OCI-LY7 (cell line): Measurements from ENCODE around the gene CCDC192. TPM values are rescaled to one million over a fixed set of nuclear protein-coding genes. Genes with fewer than 3 reads are reported as not detected.

Experiments used
- BruUV-seq: library from RNA; stranded (reverse); fragments of 400-500 nt; replicated peaks from 2 replicates; lab custom pipeline; 2021; lab: Mats Ljungman, UMichigan
- CTCF ChIA-PET: fragments of 300-600 bp; sonication (Branson Sonifier 250); formaldehyde crosslinking; loops from one replicate; lab custom pipeline; 2022; ENCODE audit warnings: antibody characterized with exemption; ENCODE audit not compliant: unreplicated experiment; lab: Charles Lee
- POLR2A ChIA-PET: fragments of 300-600 bp; sonication (Branson Sonifier 250); formaldehyde crosslinking; loops from one replicate; lab custom pipeline; 2022; ENCODE audit warnings: antibody characterized with exemption; lab: Charles Lee
- DNase-seq: peaks from one replicate; pipeline ENCODE4 v3.0.0-alpha.2; 2015; ENCODE audit warnings: low spot score
- H2AFZ ChIP-seq: fragments of 200-600 bp; sonication (generic), shearing (Covaris generic); 2 replicates; pipeline ENCODE4 v1.6.1; 2014; ENCODE audit warnings: mild to moderate bottlenecking, antibody characterized with exemption, low read length, moderate library complexity
- H3K27ac ChIP-seq: fragments of 200-600 bp; sonication (generic); 2 replicates; pipeline ENCODE4 v1.5.1; 2014; ENCODE audit warnings: mixed run types, low read depth, mild to moderate bottlenecking, moderate library complexity, low read length, inconsistent platforms; ENCODE audit not compliant: poor library complexity, severe bottlenecking
- H3K36me3 ChIP-seq: fragments of 200-600 bp; sonication (generic); 2 replicates; pipeline ENCODE4 v1.6.1; 2014; ENCODE audit warnings: mild to moderate bottlenecking, antibody characterized with exemption, low read length, moderate library complexity, mixed read lengths; ENCODE audit not compliant: insufficient read depth
- H3K4me1 ChIP-seq: fragments of 200-600 bp; sonication (generic); 2 replicates; pipeline ENCODE4 v1.5.1; 2014; ENCODE audit warnings: mild to moderate bottlenecking, low read length; ENCODE audit not compliant: insufficient read depth, poor library complexity, severe bottlenecking
- H3K4me2 ChIP-seq: fragments of 200-600 bp; sonication (generic); 2 replicates; pipeline ENCODE4 v1.6.1; 2014; ENCODE audit warnings: mild to moderate bottlenecking, low read length
- H3K4me3 ChIP-seq: fragments of 200-600 bp; sonication (generic); 2 replicates; pipeline ENCODE4 v1.5.1; 2014; ENCODE audit warnings: mild to moderate bottlenecking, low read depth, low read length; ENCODE audit not compliant: poor library complexity, severe bottlenecking
- H3K79me2 ChIP-seq: fragments of 200-600 bp; sonication (generic); 2 replicates; pipeline ENCODE4 v1.6.1; 2016; ENCODE audit warnings: low read depth, mild to moderate bottlenecking, low read length, moderate library complexity, mixed read lengths; ENCODE audit not compliant: insufficient read depth
- H3K9me2 ChIP-seq: fragments of 200-600 bp; sonication (generic); 2 replicates; pipeline ENCODE4 v1.6.1; 2016; ENCODE audit warnings: mild to moderate bottlenecking, low read length, mixed read lengths; ENCODE audit not compliant: insufficient read depth
- H3K9me3 ChIP-seq: fragments of 200-600 bp; sonication (generic); 2 replicates; pipeline ENCODE4 v1.6.1; 2014; ENCODE audit warnings: mild to moderate bottlenecking, mixed run types, low read length, mixed read lengths
- H4K20me1 ChIP-seq: fragments of 200-600 bp; sonication (generic); 2 replicates; pipeline ENCODE4 v1.6.1; 2014; ENCODE audit warnings: mild to moderate bottlenecking, antibody characterized with exemption, low read length, moderate library complexity, mixed read lengths; ENCODE audit not compliant: insufficient read depth
- CTCF ChIP-seq: fragments of 200-600 bp; sonication (generic); conservative IDR thresholded peaks from 2 replicates; pipeline ENCODE4 v1.5.1; 2014; ENCODE audit warnings: mild to moderate bottlenecking, antibody characterized with exemption, low read length, moderate library complexity, mixed read lengths
- EZH2phosphoT487 ChIP-seq: fragments of 200-600 bp; sonication (generic); IDR thresholded peaks from 2 replicates; pipeline ENCODE4 v1.6.1; 2018; ENCODE audit warnings: low read depth, borderline replicate concordance, mild to moderate bottlenecking, mixed run types, antibody characterized with exemption, low read length, moderate library complexity, mixed read lengths
- intact Hi-C: fragments of 100-400 bp; cut with micrococcal nuclease; formaldehyde crosslinking; loops from one replicate; pipeline ENCODE4 v1.10.0; 2022; ENCODE audit not compliant: unreplicated experiment
- total RNA-seq, 2 experiments: library from RNA; depleted of rRNA in 1 of 2; stranded (reverse); fragments of >200 nt in 1 of 2; shearing (Covaris generic) in 1 of 2; gene quantifications; 2 replicates each; pipeline ENCODE4 v1.2.3, GENCODE V29; 2014 to 2022

CCDC192 gene
- total RNA-seq, 2 experiments from 2014 or later, result not detected

- TF ChIP-seq EZH2phosphoT487 (no peak), CTCF (no peak)
- no peak overlapping the region for H3K27ac ChIP-seq
- ChIA-PET POLR2A (no interaction called here), CTCF (no interaction called here)
- no peaks in the 10 kb centered on the region for H3K9me2 ChIP-seq
- DNase-seq, result no peak
- no peak overlapping the region for H3K4me3 ChIP-seq
- no TSS peak for BruUV-seq
- no peaks in the 10 kb centered on the region for H3K36me3 ChIP-seq
- no peaks in the 10 kb centered on the region for H4K20me1 ChIP-seq
- H3K4me1 ChIP-seq, result no peaks in the 10 kb centered on the region
- no peaks in the 10 kb centered on the region for H3K79me2 ChIP-seq
- H3K4me2 ChIP-seq, result no peak overlapping the region
- no peak overlapping the region for H2AFZ ChIP-seq
- intact Hi-C loops, result no loop called here
- no peaks in the 10 kb centered on the region for H3K9me3 ChIP-seq
These were observed 117.8 kb downstream of the CCDC192 start for GRCh38 chr5:127820910-127821553.

GRCh38 chr5:127821896-127822295 is 118.7 kb downstream of the CCDC192 start:
- no TSS peak for BruUV-seq
- no peaks in the 10 kb centered on the region for H3K36me3 ChIP-seq
- no peak for DNase-seq
- H3K27ac ChIP-seq, result no peak overlapping the region
- H3K4me2 ChIP-seq, result no peak overlapping the region
- TF ChIP-seq CTCF (no peak), EZH2phosphoT487 (no peak)
- no peaks in the 10 kb centered on the region for H3K9me2 ChIP-seq
- H3K4me1 ChIP-seq, result no peaks in the 10 kb centered on the region
- no peak overlapping the region for H3K4me3 ChIP-seq
- ChIA-PET POLR2A (no interaction called here), CTCF (no interaction called here)
- no peaks in the 10 kb centered on the region for H4K20me1 ChIP-seq
- intact Hi-C loops, result no loop called here
- H2AFZ ChIP-seq, result no peak overlapping the region
- no peaks in the 10 kb centered on the region for H3K79me2 ChIP-seq
- no peaks in the 10 kb centered on the region for H3K9me3 ChIP-seq

- no TSS peak for BruUV-seq
- H3K4me2 ChIP-seq, result no peak overlapping the region
- ChIA-PET CTCF (no interaction called here), POLR2A (interaction anchor here (0.6 to 1.5 kb wide), 2 partner anchors 9 to 762 kb away, joined by 3 to 4 read pairs; no protein-coding TSS in a partner anchor)
- no peaks in the 10 kb centered on the region for H3K9me3 ChIP-seq
- H3K79me2 ChIP-seq, result no peaks in the 10 kb centered on the region
- no peaks in the 10 kb centered on the region for H3K4me1 ChIP-seq
- no peak overlapping the region for H3K4me3 ChIP-seq
- no peak for DNase-seq
- intact Hi-C loops, result no loop called here
- H4K20me1 ChIP-seq, result no peaks in the 10 kb centered on the region
- H3K9me2 ChIP-seq, result no peaks in the 10 kb centered on the region
- TF ChIP-seq EZH2phosphoT487 (no peak), CTCF (no peak)
- H3K36me3 ChIP-seq, result no peaks in the 10 kb centered on the region
- H2AFZ ChIP-seq, result no peak overlapping the region
- H3K27ac ChIP-seq, result no peak overlapping the region
These were observed 120.9 kb downstream of the CCDC192 start for GRCh38 chr5:127824126-127824525.
